Tibial artery (tissue), 4 donors: ENCODE results near the gene PLXNA4.

Experiments
- DNase-seq, 2 donors: peaks; one replicate each; pipeline ENCODE4 v3.0.0-alpha.2; 2019
- H3K27ac ChIP-seq, 2 donors: fragments of 200-600 bp; sonication (generic) in 1 of 2; 1 replicate in 1 of 2; 2 replicates in 1 of 2; pipeline ENCODE4 v1.5.1; 2018 to 2019; ENCODE audit warnings: mild to moderate bottlenecking in 1 of 2
- H3K27me3 ChIP-seq, 2 donors: fragments of 200-600 bp; sonication (generic) in 1 of 2; one replicate each; pipeline versions ENCODE4 v1.5.1 to v1.6.0; 2016 to 2019
- H3K36me3 ChIP-seq, 3 donors: fragments of 200-600 bp; sonication (generic) in 2 of 3; one replicate each; pipeline ENCODE4 v1.5.1; 2016 to 2019; ENCODE audit warnings: mild to moderate bottlenecking in 2 of 3
- H3K4me1 ChIP-seq, 4 donors: fragments of 200-600 bp; sonication (generic) in 2 of 4; 1 replicate in 3 of 4; 2 replicates in 1 of 4; pipeline ENCODE4 v1.5.1; 2016 to 2019
- H3K4me3 ChIP-seq, 2 donors: fragments of 200-600 bp; sonication (generic) in 1 of 2; 1 replicate in 1 of 2; 2 replicates in 1 of 2; pipeline ENCODE4 v1.5.1; 2018 to 2019; ENCODE audit warnings: mild to moderate bottlenecking in 2 of 2
- H3K9me3 ChIP-seq, 3 donors: fragments of 200-600 bp; sonication (generic) in 1 of 3; one replicate each; pipeline ENCODE4 v1.5.1; 2016 to 2019
- CTCF ChIP-seq, 2 experiments: fragments of 200-600 bp in 1 of 2; fragments of 450-650 bp in 1 of 2; IDR thresholded peaks; one replicate each; pipeline ENCODE4 v1.5.1; 2017 to 2019; ENCODE audit warnings: antibody characterized with exemption in 2 of 2, mild to moderate bottlenecking in 1 of 2, moderate library complexity in 1 of 2
- intact Hi-C: fragments of 100-400 bp; cut with DNase I; formaldehyde crosslinking; loops from one replicate; pipeline ENCODE4 v1.15.0; 2023; ENCODE audit warnings: low total_unique reads

PLXNA4 gene

GRCh38 chr7:132141109-132141508 is 435.2 kb downstream of the PLXNA4 start:
- no peak overlapping the region for H3K27ac ChIP-seq
- no peaks in the 10 kb centered on the region for H3K27me3 ChIP-seq
- H3K36me3 ChIP-seq, result no peaks in the 10 kb centered on the region
- TF ChIP-seq CTCF (IDR thresholded peaks at IDR 0.05), result no peak
- H3K9me3 ChIP-seq, result no peaks in the 10 kb centered on the region
- intact Hi-C loops, result no loop called here
- DNase-seq, result no peak
- peaks cover 0 to 22% (median 8%) of the 10 kb centered on the region in 4 donors for H3K4me1 ChIP-seq
- H3K4me3 ChIP-seq, result no peak overlapping the region

- peaks cover 0 to 22% (median 8%) of the 10 kb centered on the region in 4 donors for H3K4me1 ChIP-seq
- no peak for TF ChIP-seq CTCF (IDR thresholded peaks at IDR 0.05)
- intact Hi-C loops, result no loop called here
- DNase-seq, result no peak
- no peaks in the 10 kb centered on the region for H3K36me3 ChIP-seq
- H3K4me3 ChIP-seq, result no peak overlapping the region
- no peak overlapping the region for H3K27ac ChIP-seq
- no peaks in the 10 kb centered on the region for H3K27me3 ChIP-seq
- H3K9me3 ChIP-seq, result no peaks in the 10 kb centered on the region
Measured at GRCh38 chr7:132140341-132140740, 435.9 kb downstream of the PLXNA4 start.

GRCh38 chr7:132138817-132139216 is 437.5 kb downstream of the PLXNA4 start:
- no peak for DNase-seq
- intact Hi-C loops, result no loop called here
- Histone ChIP-seq H3K27me3 (no peaks in the 10 kb centered on the region), H3K36me3 (no peaks in the 10 kb centered on the region), H3K4me1 (peaks cover 0 to 17% (median 8%) of the 10 kb centered on the region in 4 donors), H3K27ac (no peak overlapping the region), H3K4me3 (no peak overlapping the region), H3K9me3 (no peaks in the 10 kb centered on the region)
- TF ChIP-seq CTCF (IDR thresholded peaks at IDR 0.05), result no peak

GRCh38 chr7:132137681-132138080 is 438.6 kb downstream of the PLXNA4 start:
- Histone ChIP-seq H3K27me3 (no peaks in the 10 kb centered on the region), H3K36me3 (peaks cover 0 to 8% (median 0%) of the 10 kb centered on the region in 3 donors), H3K4me3 (no peak overlapping the region), H3K27ac (no peak overlapping the region), H3K9me3 (no peaks in the 10 kb centered on the region), H3K4me1 (peaks cover 0 to 17% (median 8%) of the 10 kb centered on the region in 4 donors)
- intact Hi-C loops, result no loop called here
- TF ChIP-seq CTCF (IDR thresholded peaks at IDR 0.05), result no peak
- DNase-seq, result no peak

GRCh38 chr7:132135746-132136385 is 440.4 kb downstream of the PLXNA4 start:
- H3K4me3 ChIP-seq, result no peak overlapping the region
- H3K36me3 ChIP-seq, result peaks cover 0 to 8% (median 0%) of the 10 kb centered on the region in 3 donors
- no peaks in the 10 kb centered on the region for H3K9me3 ChIP-seq
- intact Hi-C loops, result no loop called here
- no peak overlapping the region for H3K27ac ChIP-seq
- TF ChIP-seq CTCF (IDR thresholded peaks at IDR 0.05), result no peak
- no peaks in the 10 kb centered on the region for H3K27me3 ChIP-seq
- peaks cover 0 to 9% (median 4%) of the 10 kb centered on the region in 4 donors for H3K4me1 ChIP-seq
- no peak for DNase-seq
